DMS 273 treated with DMSO at 0.1 percent for 48 hours (cell line): ENCODE data around the gene GPR137.

ENCODE experiments used
- DNase-seq: peaks from one replicate; lab custom pipeline; 2025; lab: John Stamatoyannopoulos, UW

Gene GPR137

GRCh38 chr11:64287676-64288352 lies 2.2 kb downstream of the GPR137 start:
- no peak for DNase-seq

GRCh38 chr11:64288353-64288750 lies 2.7 kb downstream of the GPR137 start:
- DNase-seq, result no peak

GRCh38 chr11:64289002-64289564 lies 3.4 kb downstream of the GPR137 start:
- DNase-seq, result no peak

- DNase-seq, result no peak
Measured at GRCh38 chr11:64290352-64291261, 5.0 kb downstream of the GPR137 start.

DNA sequence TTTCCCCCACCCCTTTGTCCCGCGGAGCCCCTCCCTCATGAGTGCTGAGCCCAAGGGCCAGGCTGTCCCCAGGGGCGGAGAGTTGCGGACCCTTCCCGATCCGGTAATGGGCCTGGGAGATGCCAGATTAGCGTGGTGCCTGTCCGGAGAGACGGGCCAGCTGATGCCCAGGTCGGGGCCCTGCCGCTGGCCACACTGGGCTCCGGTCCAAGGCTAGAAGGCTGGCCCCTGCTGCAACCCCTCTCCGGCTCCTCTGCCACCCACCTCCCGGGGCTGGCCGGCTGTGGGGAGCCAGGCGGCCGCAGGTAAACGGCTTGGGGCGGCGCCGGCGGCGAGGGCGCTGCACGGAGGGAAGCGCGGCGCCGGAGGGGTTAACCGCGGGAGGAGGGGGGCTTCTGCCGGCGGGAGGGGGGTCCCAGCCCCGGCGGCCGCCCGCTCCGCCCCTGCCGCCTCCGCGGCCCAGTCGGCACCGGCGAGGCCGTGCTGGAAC lies 5.7 kb downstream of the GPR137 start, which contains the start of gene KCNK4:
KCNK4 (plus strand) TSS at position 41 of the 490 bp plus-strand sequence. CDS start 1,717 bp downstream, outside the sequence.
- no peak for DNase-seq

GRCh38 chr11:64291752-64292459 lies 6.3 kb downstream of the GPR137 start:
- no peak for DNase-seq

GRCh38 chr11:64292460-64293254 lies 7.0 kb downstream of the GPR137 start:
- no peak for DNase-seq

DNA sequence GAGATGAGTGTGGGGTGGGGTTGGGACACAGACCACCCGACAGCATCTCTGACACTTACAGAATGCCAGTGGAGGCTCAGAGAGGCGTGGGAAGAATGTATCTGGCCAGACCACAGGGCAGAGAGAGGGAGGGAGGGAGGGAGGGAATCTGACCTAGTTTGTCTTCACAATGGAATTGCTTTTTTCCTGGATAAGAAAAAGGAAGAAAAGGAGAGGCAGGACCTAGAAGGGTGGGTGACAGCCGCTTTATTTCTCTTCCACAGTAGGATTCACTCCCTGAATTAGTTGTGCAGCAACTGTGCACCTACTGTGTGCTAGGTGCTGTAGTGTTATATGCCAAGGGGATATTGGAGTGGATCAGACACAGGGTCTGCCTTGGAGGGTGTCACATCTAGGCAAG lies 9.1 kb downstream of the GPR137 start:
- no peak for DNase-seq

DNA sequence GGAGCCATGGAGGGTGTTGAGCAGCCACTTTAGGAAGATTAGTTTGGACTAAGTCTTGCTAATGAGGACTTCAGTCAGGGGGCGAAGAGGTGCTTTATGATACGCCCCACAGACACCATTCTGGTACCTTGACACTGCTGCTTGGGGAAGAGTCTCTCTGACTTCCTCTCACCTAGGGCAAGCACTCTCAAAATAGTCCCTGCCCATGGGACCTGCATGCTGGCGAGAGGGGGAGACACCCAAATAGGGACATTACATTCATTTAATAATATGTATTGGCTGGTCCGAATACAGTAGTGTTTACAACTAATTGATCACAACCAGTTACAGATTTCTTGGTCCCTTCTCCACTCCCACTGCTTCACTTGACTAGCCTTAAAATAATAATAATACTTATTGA lies 10.1 kb downstream of the GPR137 start:
- no peak for DNase-seq

GRCh38 chr11:64296236-64296635 lies 10.6 kb downstream of the GPR137 start:
- no peak for DNase-seq

- DNase-seq, result no peak
Measured at GRCh38 chr11:64296830-64297698, 11.4 kb downstream of the GPR137 start.

DNA sequence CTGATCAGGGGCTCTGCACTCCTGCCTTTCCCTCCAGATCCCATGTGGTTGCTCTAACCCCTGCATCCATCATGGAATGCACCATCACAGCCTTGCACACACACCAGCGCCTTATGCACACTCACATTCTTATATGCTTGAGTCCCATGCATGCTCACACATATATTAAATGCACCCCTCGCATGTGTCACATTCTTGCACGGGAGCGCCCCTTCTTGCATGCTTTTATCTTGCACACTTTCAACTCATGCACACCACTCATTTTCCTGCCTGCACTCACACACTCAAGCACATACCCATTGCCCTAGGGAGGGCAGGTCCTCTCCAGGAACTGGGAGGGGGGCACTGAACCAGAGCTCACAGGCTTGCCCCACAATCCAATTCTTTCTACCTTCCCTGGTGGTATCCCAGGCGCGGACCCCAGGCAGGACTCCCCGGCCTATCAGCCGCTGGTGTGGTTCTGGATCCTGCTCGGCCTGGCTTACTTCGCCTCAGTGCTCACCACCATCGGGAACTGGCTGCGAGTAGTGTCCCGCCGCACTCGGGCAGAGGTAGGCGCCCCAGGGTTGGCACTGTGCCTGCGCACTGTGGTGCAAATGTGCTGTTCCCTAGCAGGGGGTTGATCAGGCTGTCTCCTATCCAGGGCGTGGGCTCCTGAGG lies 12.2 kb downstream of the GPR137 start:
- DNase-seq, result no peak

- no peak for DNase-seq
Measured at GRCh38 chr11:64298966-64299846, 13.6 kb downstream of the GPR137 start.

- DNase-seq, result no peak
Measured at GRCh38 chr11:64299847-64300648, 14.4 kb downstream of the GPR137 start, which contains the start of gene CATSPERZ. CATSPERZ (plus strand) TSS chr11:64300358; CDS start chr11:64300411, 53 bp downstream.

DNA sequence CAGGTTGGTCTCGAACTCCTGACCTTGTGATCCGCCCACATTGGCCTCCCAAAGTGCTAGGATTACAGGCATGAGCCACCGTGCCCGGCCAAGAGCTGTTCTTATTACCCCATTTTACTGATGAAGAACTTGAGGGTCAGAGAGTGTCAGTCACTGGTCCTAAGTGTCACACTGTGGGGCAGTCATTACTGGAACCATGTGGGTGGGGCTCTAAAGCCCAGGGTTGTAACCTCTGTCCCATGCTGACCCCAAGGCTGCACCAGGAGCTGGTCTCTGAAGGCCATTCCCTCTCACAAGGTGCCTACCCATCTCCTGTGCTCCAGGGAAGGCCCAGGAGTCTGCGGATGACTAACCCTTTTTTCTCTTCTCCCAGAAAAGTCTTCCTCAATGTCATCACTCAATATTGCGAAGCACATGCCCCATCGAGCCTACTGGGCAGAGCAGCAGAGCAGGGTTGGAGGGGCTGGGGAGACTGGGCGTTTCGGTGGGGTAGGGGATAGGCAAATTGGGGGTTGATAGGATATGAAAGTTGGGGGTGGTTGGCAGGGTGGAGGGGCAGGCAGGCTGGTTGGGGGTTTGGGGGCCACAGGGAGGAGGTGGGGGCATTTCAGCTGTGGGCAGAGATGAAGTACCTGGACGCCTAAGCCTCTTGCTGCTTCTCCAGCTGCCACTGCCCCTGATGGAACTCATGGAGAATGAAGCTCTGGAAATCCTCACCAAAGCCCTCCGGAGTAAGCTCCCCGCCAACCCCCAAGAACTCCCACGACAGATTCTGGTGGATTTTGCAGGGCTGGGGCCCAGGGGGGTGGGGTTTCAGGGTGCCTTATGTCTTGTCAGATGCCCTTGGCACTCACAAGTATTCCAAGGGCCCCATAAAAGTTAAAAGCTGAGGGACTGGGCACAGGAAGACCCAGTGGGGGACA lies 17.7 kb downstream of the GPR137 start:
- DNase-seq, result no peak

GRCh38 chr11:64304032-64304315 lies 18.3 kb downstream of the GPR137 start:
- no peak for DNase-seq
